ENCODE measurements around the gene SPRING1. TPM values are rescaled to one million over a fixed set of nuclear protein-coding genes. Genes with fewer than 3 reads are reported as not detected.

SPRING1 gene
- total and polyA plus RNA-seq, 4 donors = 6.0 to 11.7 (median 8.4) TPM

DNA sequence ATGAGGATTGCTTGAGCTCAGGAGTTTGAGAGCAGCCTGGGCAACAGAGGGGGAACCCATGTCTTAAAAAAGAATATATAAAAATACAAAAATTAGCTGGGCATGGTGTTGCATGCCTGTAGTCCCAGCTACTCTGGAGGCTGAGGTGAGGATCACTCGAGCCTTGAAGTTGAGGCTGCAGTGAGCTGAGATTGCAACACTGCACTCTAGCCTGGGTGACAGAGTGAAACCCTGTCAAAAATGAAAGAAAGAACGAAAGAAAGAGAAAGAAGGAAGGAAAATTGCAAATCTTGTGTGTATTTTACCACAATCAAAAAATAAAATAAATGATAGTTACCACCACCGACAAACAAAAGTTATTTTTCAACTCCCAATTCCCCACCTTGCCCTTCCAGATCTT, 45.3 kb downstream of the SPRING1 start:
- DNase-seq (ENCODE audit: low spot score) = no peak
- H3K27me3 ChIP-seq (ENCODE audit: control insufficient read depth in 4 of 4, insufficient read depth in 4 of 4, low read length in 3 of 4) = no peaks in the 10 kb centered on the region
- TF ChIP-seq TAF1 (conservative IDR thresholded peaks at IDR 0.05) (no peak), RXRA (IDR thresholded peaks at IDR 0.05) (no peak), ZBTB33 (IDR thresholded peaks at IDR 0.05) (no peak), HNF4A (conservative IDR thresholded peaks at IDR 0.05) (no peak), HNF4G (IDR thresholded peaks at IDR 0.05) (no peak), NR2F2 (IDR thresholded peaks at IDR 0.05) (no peak), EGR1 (IDR thresholded peaks at IDR 0.05; ENCODE audit: low read depth in 2 of 2) (no peak), CTCF (IDR thresholded peaks at IDR 0.05; ENCODE audit: low read depth, low read length, missing input control) (no peak), SP1 (IDR thresholded peaks at IDR 0.05) (no peak), YY1 (IDR thresholded peaks at IDR 0.05) (no peak), FOXA1 (IDR thresholded peaks at IDR 0.05) (no peak), JUND (IDR thresholded peaks at IDR 0.05) (no peak), RAD21 (IDR thresholded peaks at IDR 0.05) (no peak)
- TF ChIP-seq, protein P1, sequence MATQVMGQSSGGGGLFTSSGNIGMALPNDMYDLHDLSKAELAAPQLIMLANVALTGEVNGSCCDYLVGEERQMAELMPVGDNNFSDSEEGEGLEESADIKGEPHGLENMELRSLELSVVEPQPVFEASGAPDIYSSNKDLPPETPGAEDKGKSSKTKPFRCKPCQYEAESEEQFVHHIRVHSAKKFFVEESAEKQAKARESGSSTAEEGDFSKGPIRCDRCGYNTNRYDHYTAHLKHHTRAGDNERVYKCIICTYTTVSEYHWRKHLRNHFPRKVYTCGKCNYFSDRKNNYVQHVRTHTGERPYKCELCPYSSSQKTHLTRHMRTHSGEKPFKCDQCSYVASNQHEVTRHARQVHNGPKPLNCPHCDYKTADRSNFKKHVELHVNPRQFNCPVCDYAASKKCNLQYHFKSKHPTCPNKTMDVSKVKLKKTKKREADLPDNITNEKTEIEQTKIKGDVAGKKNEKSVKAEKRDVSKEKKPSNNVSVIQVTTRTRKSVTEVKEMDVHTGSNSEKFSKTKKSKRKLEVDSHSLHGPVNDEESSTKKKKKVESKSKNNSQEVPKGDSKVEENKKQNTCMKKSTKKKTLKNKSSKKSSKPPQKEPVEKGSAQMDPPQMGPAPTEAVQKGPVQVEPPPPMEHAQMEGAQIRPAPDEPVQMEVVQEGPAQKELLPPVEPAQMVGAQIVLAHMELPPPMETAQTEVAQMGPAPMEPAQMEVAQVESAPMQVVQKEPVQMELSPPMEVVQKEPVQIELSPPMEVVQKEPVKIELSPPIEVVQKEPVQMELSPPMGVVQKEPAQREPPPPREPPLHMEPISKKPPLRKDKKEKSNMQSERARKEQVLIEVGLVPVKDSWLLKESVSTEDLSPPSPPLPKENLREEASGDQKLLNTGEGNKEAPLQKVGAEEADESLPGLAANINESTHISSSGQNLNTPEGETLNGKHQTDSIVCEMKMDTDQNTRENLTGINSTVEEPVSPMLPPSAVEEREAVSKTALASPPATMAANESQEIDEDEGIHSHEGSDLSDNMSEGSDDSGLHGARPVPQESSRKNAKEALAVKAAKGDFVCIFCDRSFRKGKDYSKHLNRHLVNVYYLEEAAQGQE (IDR thresholded peaks at IDR 0.05) = no peak
- TF ChIP-seq, protein P2, sequence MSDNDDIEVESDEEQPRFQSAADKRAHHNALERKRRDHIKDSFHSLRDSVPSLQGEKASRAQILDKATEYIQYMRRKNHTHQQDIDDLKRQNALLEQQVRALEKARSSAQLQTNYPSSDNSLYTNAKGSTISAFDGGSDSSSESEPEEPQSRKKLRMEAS (IDR thresholded peaks at IDR 0.05) = no peak
- peak overlapping the region in 1 of 2 donors; percentile 9 for H3K27ac ChIP-seq (ENCODE audit: low read depth in 1 of 2, low read length in 2 of 2)
- peaks cover 0 to 23% (median 17%) of the 10 kb centered on the region in 4 donors for H3K4me1 ChIP-seq (ENCODE audit: control insufficient read depth in 4 of 4, insufficient read depth in 4 of 4, low read length in 3 of 4)
- peak overlapping the region; percentile 39 to 49 (median 47) for H3K4me3 ChIP-seq (ENCODE audit: low read depth in 1 of 3, low read length in 3 of 3)
- H3K9ac ChIP-seq (ENCODE audit: low read depth in 1 of 2, low read length in 2 of 2) = no peak overlapping the region
- no peaks in the 10 kb centered on the region for H3K36me3 ChIP-seq (ENCODE audit: control insufficient read depth in 4 of 4, insufficient read depth in 3 of 4, low read depth in 1 of 4, low read length in 3 of 4)
- WGBS = 29% methylated on average over 3 of the region's 3 CpGs
- no peaks in the 10 kb centered on the region for H3K9me3 ChIP-seq (ENCODE audit: control insufficient read depth in 4 of 4, low read length in 3 of 4)

DNA sequence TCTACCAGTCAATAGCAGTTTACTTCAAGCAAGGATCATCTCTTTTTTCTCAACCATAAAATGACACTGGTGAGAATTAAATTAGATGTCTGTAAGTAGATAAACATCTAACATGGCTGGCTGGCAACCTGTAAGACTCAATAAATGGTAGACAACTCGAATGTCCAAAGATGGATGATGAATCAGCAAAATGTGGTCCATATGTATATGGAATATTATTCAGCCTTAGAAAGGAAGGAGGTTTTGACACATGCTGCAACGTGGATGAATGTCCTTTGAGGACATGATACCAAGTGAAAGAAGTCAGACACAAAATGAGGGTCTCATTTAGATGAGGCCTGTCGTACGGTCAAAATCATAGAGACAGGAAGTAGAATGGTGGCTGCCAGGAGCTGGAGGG, 46.2 kb downstream of the SPRING1 start:
- TF ChIP-seq, protein P2 (IDR thresholded peaks at IDR 0.05) = no peak
- no peak for TF ChIP-seq HNF4A (conservative IDR thresholded peaks at IDR 0.05)
- TF ChIP-seq, protein P1 (IDR thresholded peaks at IDR 0.05) = no peak
- no peak for TF ChIP-seq ZBTB33 (IDR thresholded peaks at IDR 0.05)
- no peak for TF ChIP-seq JUND (IDR thresholded peaks at IDR 0.05)
- no peak for TF ChIP-seq HNF4G (IDR thresholded peaks at IDR 0.05)
- TF ChIP-seq ATF3 (IDR thresholded peaks at IDR 0.05) = no peak
- no peak for TF ChIP-seq SP1 (IDR thresholded peaks at IDR 0.05)
- no peak for TF ChIP-seq TAF1 (conservative IDR thresholded peaks at IDR 0.05)
- no peak for TF ChIP-seq NR2F2 (IDR thresholded peaks at IDR 0.05)
- TF ChIP-seq RAD21 (IDR thresholded peaks at IDR 0.05) = no peak
- TF ChIP-seq EGR1 (IDR thresholded peaks at IDR 0.05; ENCODE audit: low read depth in 2 of 2) = no peak
- TF ChIP-seq FOXA1 (IDR thresholded peaks at IDR 0.05) = no peak
- TF ChIP-seq RXRA (IDR thresholded peaks at IDR 0.05) = no peak
- Histone ChIP-seq H3K4me3 (ENCODE audit: low read depth in 1 of 3, low read length in 3 of 3) (no peak overlapping the region), H3K9ac (ENCODE audit: low read depth in 1 of 2, low read length in 2 of 2) (no peak overlapping the region), H3K4me1 (ENCODE audit: control insufficient read depth in 4 of 4, insufficient read depth in 4 of 4, low read length in 3 of 4) (peaks cover 0 to 23% (median 17%) of the 10 kb centered on the region in 4 donors), H3K9me3 (ENCODE audit: control insufficient read depth in 4 of 4, low read length in 3 of 4) (no peaks in the 10 kb centered on the region), H3K27ac (ENCODE audit: low read depth in 1 of 2, low read length in 2 of 2) (no peak overlapping the region), H3K36me3 (ENCODE audit: control insufficient read depth in 4 of 4, insufficient read depth in 3 of 4, low read depth in 1 of 4, low read length in 3 of 4) (no peaks in the 10 kb centered on the region), H3K27me3 (ENCODE audit: control insufficient read depth in 4 of 4, insufficient read depth in 4 of 4, low read length in 3 of 4) (no peaks in the 10 kb centered on the region)
- DNase-seq (ENCODE audit: low spot score) = no peak
- WGBS = 86% methylated on average over 4 of the region's 4 CpGs
